Testis (tissue), 3 donors: ENCODE results near the gene IER3IP1. TPM values are rescaled to one million over a fixed set of nuclear protein-coding genes. Genes with fewer than 3 reads are reported as not detected.

Experiments used
- DNase-seq: peaks from one replicate; pipeline ENCODE4 v3.0.0-alpha.2; 2019
- H3K27ac ChIP-seq, 2 donors: fragments of 200-600 bp; sonication (generic); one replicate each; pipeline ENCODE4 v1.5.1; 2019
- H3K27me3 ChIP-seq: fragments of 200-600 bp; sonication (generic); one replicate; pipeline ENCODE4 v1.5.1; 2019
- H3K36me3 ChIP-seq: fragments of 200-600 bp; sonication (generic); one replicate; pipeline ENCODE4 v1.5.1; 2017; ENCODE audit warnings: low read depth; ENCODE audit errors: missing control alignments
- H3K4me1 ChIP-seq: fragments of 200-600 bp; sonication (generic); one replicate; pipeline ENCODE4 v1.5.1; 2019
- H3K4me3 ChIP-seq, 2 donors: fragments of 200-600 bp; sonication (generic); one replicate each; pipeline ENCODE4 v1.5.1; 2017 to 2019
- H3K9me3 ChIP-seq: fragments of 200-600 bp; sonication (generic); one replicate; pipeline ENCODE4 v1.5.1; 2017
- CTCF ChIP-seq, 3 experiments: fragments of 450-650 bp in 2 of 3; fragments of 200-600 bp in 1 of 3; sonication (generic) in 1 of 3; IDR thresholded peaks; one replicate each; pipeline ENCODE4 v1.5.1; 2016 to 2019; ENCODE audit warnings: antibody characterized with exemption in 3 of 3, mild to moderate bottlenecking in 2 of 3, moderate library complexity in 1 of 3
- POLR2A ChIP-seq: fragments of 450-650 bp; IDR thresholded peaks from one replicate; pipeline ENCODE4 v1.6.1; 2017; ENCODE audit warnings: antibody characterized with exemption, mild to moderate bottlenecking, moderate library complexity
- WGBS, 2 donors: methylation state at CpG; one replicate each; pipeline ENCODE4 v1.1.5; 2018; 5-methylcytosine and 5-hydroxymethylcytosine counted together
- intact Hi-C: fragments of 100-400 bp; cut with DNase I; formaldehyde crosslinking; loops from one replicate; pipeline ENCODE4 v1.15.1; 2023; ENCODE audit warnings: low total_unique reads
- polyA plus RNA-seq: library from polyadenylated mRNA; stranded (reverse); fragments of 350-450 nt; fragmentation: Illumina TruSeq; extraction: RNeasy Lipid Tissue Mini Kit (QIAGEN cat#74804); gene quantifications from one replicate; pipeline ENCODE4 v1.2.3, GENCODE V29; 2014; ENCODE audit warnings: low read depth, low replicate concordance; ENCODE audit not compliant: insufficient read depth
- total RNA-seq, 2 donors: library from RNA; depleted of rRNA; stranded (reverse); fragments of >200 nt; gene quantifications; one replicate each; pipeline ENCODE4 v1.2.3, GENCODE V29; 2016

IER3IP1 gene
- total and polyA plus RNA-seq, 3 donors from 2014 or later, result 12.3 to 15.9 (median 14.2) TPM

GRCh38 chr18:47115205-47115604 lies 61.0 kb downstream of the IER3IP1 start:
- intact Hi-C loops, result no loop called here
- TF ChIP-seq CTCF (IDR thresholded peaks at IDR 0.05) (no peak), POLR2A (no peak)
- no peak for DNase-seq
- H3K4me1 ChIP-seq, result no peaks in the 10 kb centered on the region
- H3K9me3 ChIP-seq, result no peaks in the 10 kb centered on the region
- no peaks in the 10 kb centered on the region for H3K27me3 ChIP-seq
- no peak overlapping the region for H3K27ac ChIP-seq
- no peaks in the 10 kb centered on the region for H3K36me3 ChIP-seq
- H3K4me3 ChIP-seq, result no peak overlapping the region
- WGBS, 2 donors, result 75 to 79% methylated on average over 2 of the region's 2 CpGs

GRCh38 chr18:47113796-47114540 lies 62.2 kb downstream of the IER3IP1 start:
- intact Hi-C loops, result no loop called here
- TF ChIP-seq POLR2A, result no peak
- no peak for TF ChIP-seq CTCF (IDR thresholded peaks at IDR 0.05)

GRCh38 chr18:47110492-47111274 lies 65.5 kb downstream of the IER3IP1 start:
- intact Hi-C loops, result no loop called here
- Histone ChIP-seq H3K9me3 (no peaks in the 10 kb centered on the region), H3K4me1 (no peaks in the 10 kb centered on the region), H3K27ac (no peak overlapping the region), H3K4me3 (no peak overlapping the region), H3K27me3 (no peaks in the 10 kb centered on the region), H3K36me3 (no peaks in the 10 kb centered on the region)
- WGBS, 2 donors, result 90 to 93% methylated on average over 6 of the region's 6 CpGs
- TF ChIP-seq POLR2A, result no peak
- TF ChIP-seq CTCF (IDR thresholded peaks at IDR 0.05), result no peak
- no peak for DNase-seq

More at GRCh38 chr18:47113796-47114540, 62.2 kb downstream of the IER3IP1 start:
- Histone ChIP-seq H3K27me3 (no peaks in the 10 kb centered on the region), H3K36me3 (no peaks in the 10 kb centered on the region), H3K4me1 (no peaks in the 10 kb centered on the region), H3K4me3 (no peak overlapping the region), H3K9me3 (no peaks in the 10 kb centered on the region), H3K27ac (no peak overlapping the region)
- no peak for DNase-seq
- WGBS, 2 donors, result 91 to 93% methylated on average over 2 of the region's 2 CpGs

GRCh38 chr18:47109720-47110119 lies 66.4 kb downstream of the IER3IP1 start:
- no peak overlapping the region for H3K27ac ChIP-seq
- 64 to 70% methylated on average over 1 of the region's 1 CpG for WGBS, 2 donors
- no peaks in the 10 kb centered on the region for H3K27me3 ChIP-seq
- no peak for DNase-seq
- no peak overlapping the region for H3K4me3 ChIP-seq
- no peaks in the 10 kb centered on the region for H3K9me3 ChIP-seq
- no peaks in the 10 kb centered on the region for H3K4me1 ChIP-seq
- TF ChIP-seq POLR2A (no peak), CTCF (IDR thresholded peaks at IDR 0.05) (no peak)
- intact Hi-C loops, result no loop called here
- no peaks in the 10 kb centered on the region for H3K36me3 ChIP-seq
